NCI-H2196 (cell line): ENCODE measurements around the gene SAE1.
A peak's percentile ranks its signal among the peaks of the same experiment; 100 is the strongest.

Experiments used
- DNase-seq: peaks from one replicate; lab custom pipeline; 2025; ENCODE audit not compliant: unreplicated experiment; lab: John Stamatoyannopoulos, UW

Gene SAE1

GRCh38 chr19:47105874-47106273 is 24.8 kb upstream of the SAE1 start:
- DNase-seq: no peak

- DNase-seq: no peak
Observed at GRCh38 chr19:47106821-47107201, 23.8 kb upstream of the SAE1 start.

- no peak for DNase-seq
Observed at GRCh38 chr19:47107202-47107952, 23.3 kb upstream of the SAE1 start.

DNA sequence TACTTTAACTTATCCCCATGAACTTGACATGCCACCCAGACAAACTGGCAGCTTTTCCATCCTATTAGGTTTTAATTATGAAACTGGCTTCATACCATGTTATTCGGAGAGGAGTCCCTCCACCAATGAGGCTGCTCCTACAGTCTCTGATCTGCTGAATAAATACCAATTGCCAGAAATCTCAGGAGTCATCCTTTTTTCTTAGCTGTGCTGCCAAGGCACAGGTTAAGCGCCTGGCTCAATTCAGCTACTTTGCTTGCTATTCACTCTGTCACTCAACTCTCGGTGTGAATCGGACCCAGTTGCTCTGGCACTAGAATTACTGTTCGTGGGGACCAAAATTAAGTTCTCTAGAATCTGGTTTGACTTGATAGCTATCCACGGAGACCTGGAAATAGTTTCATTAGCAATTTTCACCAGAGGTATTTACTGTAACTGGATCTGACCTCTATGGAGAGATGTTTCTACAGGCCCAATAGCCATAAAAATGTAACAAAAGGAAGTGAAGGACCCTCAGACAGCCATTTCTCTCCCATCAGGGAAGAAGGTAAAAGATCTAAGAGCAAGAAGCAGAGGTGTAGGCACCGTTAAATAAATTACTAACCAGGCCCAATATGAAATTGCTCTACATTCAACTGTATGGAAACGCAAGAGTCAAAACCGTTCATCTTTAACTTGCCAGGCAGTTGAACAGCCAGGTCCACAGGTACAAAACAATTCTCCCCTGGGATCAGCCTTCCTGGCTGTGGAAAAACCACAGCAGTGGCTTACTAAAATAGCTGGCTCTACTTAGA is 22.5 kb upstream of the SAE1 start:
- DNase-seq: no peak

- no peak for DNase-seq
Observed at GRCh38 chr19:47109177-47109540, 21.5 kb upstream of the SAE1 start.

DNA sequence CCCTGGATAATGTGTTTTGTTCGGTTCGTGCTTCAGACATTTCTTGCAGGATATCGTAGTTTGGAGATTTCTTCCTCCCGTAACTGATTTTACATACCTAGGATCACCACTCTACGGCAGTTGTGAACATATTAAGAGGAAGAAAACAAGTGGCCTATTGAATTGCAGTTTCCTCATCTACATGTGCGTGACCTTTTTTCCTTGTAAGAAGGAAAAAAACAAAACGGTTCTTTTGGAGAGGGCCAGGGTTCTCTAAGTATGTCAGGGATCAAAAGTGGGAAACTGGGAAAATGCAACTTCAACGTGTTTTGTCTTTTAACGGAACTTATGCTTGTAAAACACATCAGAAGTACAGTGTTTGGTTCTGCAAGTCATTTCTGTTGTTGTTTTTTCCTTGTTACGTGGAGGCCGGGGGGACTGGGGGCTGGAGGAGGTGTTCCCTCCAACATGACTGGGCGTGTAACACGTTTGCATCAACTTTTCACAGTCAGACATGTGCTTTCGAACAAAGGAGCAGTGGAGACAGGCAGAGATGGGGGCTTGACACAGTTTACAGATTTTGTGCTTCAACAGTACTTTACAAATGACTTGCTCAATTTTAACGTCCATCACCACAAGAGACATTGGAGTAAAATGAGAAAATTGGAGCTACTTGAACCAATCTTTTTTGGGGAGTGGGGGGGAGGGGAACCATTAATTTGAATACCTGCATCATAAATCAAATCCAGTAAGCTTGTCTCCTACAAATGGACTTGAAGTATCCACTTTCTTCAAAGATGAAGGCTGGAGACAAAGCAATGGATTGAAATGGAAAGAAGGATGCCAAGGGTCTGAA is 20.9 kb upstream of the SAE1 start:
- no peak for DNase-seq

- no peak for DNase-seq
Observed at GRCh38 chr19:47110521-47111005, 20.1 kb upstream of the SAE1 start.

- DNase-seq: no peak
Observed at GRCh38 chr19:47111006-47111621, 19.5 kb upstream of the SAE1 start.

DNA sequence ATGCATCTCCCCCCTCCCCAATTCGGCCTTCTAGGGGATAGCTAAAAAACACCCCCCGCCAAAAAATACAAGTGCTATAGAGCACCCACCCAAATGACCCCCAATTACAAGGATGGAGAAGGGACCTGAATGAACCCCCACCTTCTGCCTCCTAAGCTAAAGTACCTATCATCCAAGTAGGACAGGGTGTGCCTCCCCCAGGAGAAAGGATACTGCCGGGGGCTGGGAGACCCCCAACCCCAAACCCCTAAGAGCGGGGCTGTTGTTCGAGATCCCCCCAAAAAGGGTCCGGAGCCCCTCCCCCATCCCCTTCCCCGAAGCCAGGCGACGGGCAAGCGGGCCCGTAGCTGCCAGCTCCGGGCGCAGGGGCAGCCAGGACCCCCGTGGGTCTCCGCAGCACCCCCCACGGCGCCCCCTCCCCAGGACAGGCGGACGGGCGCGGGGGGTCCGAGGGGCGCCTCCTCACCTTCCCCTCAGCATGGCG is 18.9 kb upstream of the SAE1 start:
- no peak for DNase-seq

DNA sequence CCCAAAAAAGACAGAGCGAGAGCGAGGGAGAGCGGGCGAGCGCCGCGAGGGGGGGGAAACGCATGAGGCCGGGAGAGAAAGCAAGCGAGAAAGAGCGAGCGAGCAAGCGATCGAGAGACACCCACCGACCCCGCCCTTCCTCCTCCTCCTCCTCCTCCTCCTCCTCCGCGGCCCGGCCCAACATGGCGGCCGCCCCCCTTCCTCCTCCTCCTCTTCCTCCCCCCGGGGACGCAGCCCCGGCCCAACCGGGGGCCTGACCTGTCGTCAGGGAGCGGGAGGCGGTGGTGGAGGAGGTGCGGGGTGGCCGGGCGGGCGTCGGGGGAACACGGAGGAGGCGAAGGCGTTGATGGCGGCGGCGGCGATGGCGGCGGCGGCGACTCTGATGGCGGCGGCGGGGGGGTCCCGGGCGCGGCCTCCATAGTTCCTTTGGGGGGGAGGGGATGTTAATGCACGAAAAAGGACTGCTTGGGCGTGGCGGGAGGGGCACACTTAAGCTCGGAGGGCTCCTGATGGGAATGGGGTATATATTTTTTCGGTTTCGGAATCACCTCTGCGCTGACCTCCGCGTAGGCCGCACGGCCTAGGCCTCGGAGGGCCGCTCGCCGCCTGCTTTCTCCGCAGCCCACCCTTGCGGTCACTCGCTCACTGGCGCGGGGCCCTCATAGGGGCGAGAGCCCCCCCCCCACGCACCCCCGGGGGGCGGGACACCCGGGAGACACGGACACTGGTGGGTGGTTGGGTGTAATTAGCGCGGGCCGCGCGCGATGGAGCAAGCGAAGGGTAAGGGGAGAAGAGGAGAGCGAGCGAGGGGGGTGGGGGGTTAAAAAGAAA is 18.3 kb upstream of the SAE1 start:
- peak; percentile 88 for DNase-seq

GRCh38 chr19:47112997-47113849 is 17.4 kb upstream of the SAE1 start, which contains the start of gene ZC3H4:
Gene ZC3H4, minus strand, starts transcription at chr19:47113776. Its CDS starts 1,192 bp downstream, at chr19:47112584.
- DNase-seq: peak; percentile 100

GRCh38 chr19:47113850-47114651 is 16.6 kb upstream of the SAE1 start:
- DNase-seq: no peak

DNA sequence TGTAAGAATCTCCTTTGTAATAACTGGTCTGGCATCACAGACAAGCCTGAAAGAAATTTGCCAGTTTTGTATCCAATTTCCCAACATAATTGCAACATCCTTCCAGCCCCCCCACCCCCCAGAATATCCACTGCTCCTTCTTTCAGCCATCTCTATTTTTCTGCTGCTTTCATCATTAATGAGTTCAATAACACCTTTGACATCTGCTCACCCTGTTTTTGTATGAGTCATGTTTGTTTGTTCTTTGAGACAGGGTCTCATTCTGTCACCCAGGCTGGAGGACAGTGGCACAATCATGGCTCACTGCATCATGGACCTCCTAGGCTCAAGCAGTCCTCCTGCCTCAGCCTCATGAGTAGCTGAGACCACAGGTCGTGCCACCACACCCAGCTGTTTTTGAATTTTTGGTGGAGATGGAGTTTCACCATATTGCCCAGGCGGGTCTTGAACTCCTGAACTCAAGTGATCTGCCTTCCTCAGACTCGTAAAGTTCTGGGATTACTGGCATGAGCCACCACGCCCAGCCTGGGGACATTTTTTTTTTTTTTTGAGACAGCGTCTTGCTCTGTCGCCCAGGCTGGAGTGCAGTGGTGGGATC is 10.1 kb upstream of the SAE1 start:
- DNase-seq: no peak

- DNase-seq: no peak
Observed at GRCh38 chr19:47122359-47123335, 8.0 kb upstream of the SAE1 start.

GRCh38 chr19:47123406-47123805 is 7.2 kb upstream of the SAE1 start:
- no peak for DNase-seq

GRCh38 chr19:47124937-47125668 is 5.5 kb upstream of the SAE1 start:
- DNase-seq: peak; percentile 91
